ENCODE results near the gene HSD17B2.

Gene HSD17B2

GRCh38 chr16:82092711-82093110 lies 57.7 kb downstream of the HSD17B2 start:
- TF ChIP-seq, protein P1, sequence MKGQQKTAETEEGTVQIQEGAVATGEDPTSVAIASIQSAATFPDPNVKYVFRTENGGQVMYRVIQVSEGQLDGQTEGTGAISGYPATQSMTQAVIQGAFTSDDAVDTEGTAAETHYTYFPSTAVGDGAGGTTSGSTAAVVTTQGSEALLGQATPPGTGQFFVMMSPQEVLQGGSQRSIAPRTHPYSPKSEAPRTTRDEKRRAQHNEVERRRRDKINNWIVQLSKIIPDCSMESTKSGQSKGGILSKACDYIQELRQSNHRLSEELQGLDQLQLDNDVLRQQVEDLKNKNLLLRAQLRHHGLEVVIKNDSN (IDR thresholded peaks at IDR 0.05): no peak

- TF ChIP-seq TEAD4 (IDR thresholded peaks at IDR 0.05) (no peak), CREB1 (IDR thresholded peaks at IDR 0.05; ENCODE audit: low read depth) (no peak), RAD21 (IDR thresholded peaks at IDR 0.05; ENCODE audit: low read depth) (no peak), MAX (IDR thresholded peaks at IDR 0.05) (no peak), TAF1 (IDR thresholded peaks at IDR 0.05; ENCODE audit: low read depth) (no peak), TCF12 (IDR thresholded peaks at IDR 0.05; ENCODE audit: low read depth) (no peak), ZBTB7A (IDR thresholded peaks at IDR 0.05; ENCODE audit: low read depth) (no peak), YY1 (IDR thresholded peaks at IDR 0.05; ENCODE audit: low read depth) (no peak), NFIC (IDR thresholded peaks at IDR 0.05) (no peak), EP300 (IDR thresholded peaks at IDR 0.05; ENCODE audit: borderline replicate concordance) (no peak), EGR1 (IDR thresholded peaks at IDR 0.05) (no peak), FOXM1 (IDR thresholded peaks at IDR 0.05; ENCODE audit: borderline replicate concordance, low read depth) (no peak), CEBPB (IDR thresholded peaks at IDR 0.05) (no peak)
- TF ChIP-seq, protein P1 (IDR thresholded peaks at IDR 0.05): no peak
- TF ChIP-seq, protein P2, sequence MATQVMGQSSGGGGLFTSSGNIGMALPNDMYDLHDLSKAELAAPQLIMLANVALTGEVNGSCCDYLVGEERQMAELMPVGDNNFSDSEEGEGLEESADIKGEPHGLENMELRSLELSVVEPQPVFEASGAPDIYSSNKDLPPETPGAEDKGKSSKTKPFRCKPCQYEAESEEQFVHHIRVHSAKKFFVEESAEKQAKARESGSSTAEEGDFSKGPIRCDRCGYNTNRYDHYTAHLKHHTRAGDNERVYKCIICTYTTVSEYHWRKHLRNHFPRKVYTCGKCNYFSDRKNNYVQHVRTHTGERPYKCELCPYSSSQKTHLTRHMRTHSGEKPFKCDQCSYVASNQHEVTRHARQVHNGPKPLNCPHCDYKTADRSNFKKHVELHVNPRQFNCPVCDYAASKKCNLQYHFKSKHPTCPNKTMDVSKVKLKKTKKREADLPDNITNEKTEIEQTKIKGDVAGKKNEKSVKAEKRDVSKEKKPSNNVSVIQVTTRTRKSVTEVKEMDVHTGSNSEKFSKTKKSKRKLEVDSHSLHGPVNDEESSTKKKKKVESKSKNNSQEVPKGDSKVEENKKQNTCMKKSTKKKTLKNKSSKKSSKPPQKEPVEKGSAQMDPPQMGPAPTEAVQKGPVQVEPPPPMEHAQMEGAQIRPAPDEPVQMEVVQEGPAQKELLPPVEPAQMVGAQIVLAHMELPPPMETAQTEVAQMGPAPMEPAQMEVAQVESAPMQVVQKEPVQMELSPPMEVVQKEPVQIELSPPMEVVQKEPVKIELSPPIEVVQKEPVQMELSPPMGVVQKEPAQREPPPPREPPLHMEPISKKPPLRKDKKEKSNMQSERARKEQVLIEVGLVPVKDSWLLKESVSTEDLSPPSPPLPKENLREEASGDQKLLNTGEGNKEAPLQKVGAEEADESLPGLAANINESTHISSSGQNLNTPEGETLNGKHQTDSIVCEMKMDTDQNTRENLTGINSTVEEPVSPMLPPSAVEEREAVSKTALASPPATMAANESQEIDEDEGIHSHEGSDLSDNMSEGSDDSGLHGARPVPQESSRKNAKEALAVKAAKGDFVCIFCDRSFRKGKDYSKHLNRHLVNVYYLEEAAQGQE (IDR thresholded peaks at IDR 0.05; ENCODE audit: low read depth): no peak
Observed at GRCh38 chr16:82093666-82094300, 58.7 kb downstream of the HSD17B2 start.

DNA sequence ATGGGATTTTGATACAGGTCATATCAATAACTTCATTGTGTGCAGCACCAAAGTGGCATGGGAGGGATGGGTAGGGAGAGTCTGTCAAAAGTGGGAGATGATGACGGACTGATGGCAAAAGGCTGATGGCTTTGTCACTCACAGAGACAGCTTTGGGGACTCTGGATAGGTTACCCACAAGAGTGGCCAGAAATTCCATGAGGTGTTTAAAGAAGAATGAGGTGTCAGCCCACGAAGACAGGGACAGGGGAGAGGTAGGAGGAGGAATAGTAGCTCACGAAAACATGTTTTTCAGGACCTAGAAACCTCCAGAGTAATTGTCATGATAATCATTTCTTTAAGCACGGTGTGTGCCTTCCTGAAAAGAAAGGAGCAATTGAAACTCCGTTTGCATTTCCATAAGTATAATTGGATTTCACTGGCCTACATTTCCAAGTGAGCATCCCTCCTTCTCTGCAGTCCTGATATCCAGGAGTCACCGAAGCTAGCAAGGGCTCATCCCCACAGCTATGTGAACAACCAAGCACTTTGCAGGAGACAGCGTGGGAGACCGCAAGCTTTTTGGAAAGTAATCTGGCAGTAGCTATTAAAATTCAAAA lies 60.0 kb downstream of the HSD17B2 start:
- TF ChIP-seq ZBTB7A (IDR thresholded peaks at IDR 0.05; ENCODE audit: low read depth) (no peak), RAD21 (IDR thresholded peaks at IDR 0.05; ENCODE audit: low read depth) (no peak), EGR1 (IDR thresholded peaks at IDR 0.05) (no peak), YY1 (IDR thresholded peaks at IDR 0.05; ENCODE audit: low read depth) (no peak), NFIC (IDR thresholded peaks at IDR 0.05) (no peak), FOXM1 (IDR thresholded peaks at IDR 0.05; ENCODE audit: borderline replicate concordance, low read depth) (no peak), TCF12 (IDR thresholded peaks at IDR 0.05; ENCODE audit: low read depth) (no peak), EP300 (IDR thresholded peaks at IDR 0.05; ENCODE audit: borderline replicate concordance) (no peak), CEBPB (IDR thresholded peaks at IDR 0.05) (no peak), MAX (IDR thresholded peaks at IDR 0.05) (no peak), TEAD4 (IDR thresholded peaks at IDR 0.05) (no peak)
- TF ChIP-seq, protein P1 (IDR thresholded peaks at IDR 0.05): no peak
- TF ChIP-seq, protein P2 (IDR thresholded peaks at IDR 0.05; ENCODE audit: low read depth): no peak

DNA sequence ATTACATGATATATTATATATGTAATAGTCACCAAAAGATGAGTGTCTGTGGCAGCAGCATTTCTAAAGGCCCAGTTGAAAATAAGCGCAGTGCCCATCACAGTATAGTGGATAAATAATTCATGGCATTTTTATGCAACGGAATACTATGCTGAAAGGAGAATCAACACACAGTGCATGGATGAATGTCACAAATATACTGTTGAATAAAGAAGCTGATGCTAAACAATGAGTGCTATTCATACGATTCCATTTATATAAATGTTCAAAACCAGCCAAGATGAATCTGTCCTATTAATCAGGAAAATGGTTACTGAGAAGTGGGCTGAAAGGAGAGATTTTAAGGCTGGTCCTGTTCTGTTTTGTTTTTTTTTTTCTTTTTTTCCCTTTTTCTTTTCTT lies 61.6 kb downstream of the HSD17B2 start:
- no peak for TF ChIP-seq RAD21 (IDR thresholded peaks at IDR 0.05; ENCODE audit: low read depth)
- TF ChIP-seq EGR1 (IDR thresholded peaks at IDR 0.05): no peak
- no peak for TF ChIP-seq TEAD4 (IDR thresholded peaks at IDR 0.05)
- no peak for TF ChIP-seq MAX (IDR thresholded peaks at IDR 0.05)
- TF ChIP-seq, protein P1 (IDR thresholded peaks at IDR 0.05): no peak
- TF ChIP-seq CREB1 (IDR thresholded peaks at IDR 0.05; ENCODE audit: low read depth): no peak
- TF ChIP-seq TCF12 (IDR thresholded peaks at IDR 0.05; ENCODE audit: low read depth): no peak
- TF ChIP-seq FOXM1 (IDR thresholded peaks at IDR 0.05; ENCODE audit: borderline replicate concordance, low read depth): no peak

GRCh38 chr16:82105107-82105506 lies 70.1 kb downstream of the HSD17B2 start:
- TF ChIP-seq TEAD4 (IDR thresholded peaks at IDR 0.05) (no peak), EP300 (IDR thresholded peaks at IDR 0.05; ENCODE audit: borderline replicate concordance) (no peak), YY1 (IDR thresholded peaks at IDR 0.05; ENCODE audit: low read depth) (no peak), MAX (IDR thresholded peaks at IDR 0.05) (no peak)
